HG03066 (cell line): ENCODE measurements around the gene FOXE3.
"Not testable (repeated sequence)": the region's sequence is repeated elsewhere in the genome, so short reads cannot be mapped to it uniquely, and the experiment has no call there.

Source experiments
- ATAC-seq: cut with Tn5 transposase; IDR thresholded peaks from one replicate; pipeline ENCODE4 v1.9.1; 2021; ENCODE audit warnings: low read depth; ENCODE audit not compliant: unreplicated experiment

The FOXE3 gene

GRCh38 chr1:47444562-47445465 is 28.7 kb downstream of the FOXE3 start:
- no peak for ATAC-seq

GRCh38 chr1:47445823-47446550 is 29.9 kb downstream of the FOXE3 start:
- no peak for ATAC-seq

- ATAC-seq: no peak
Measured at GRCh38 chr1:47448462-47449222, 32.6 kb downstream of the FOXE3 start.

- no peak for ATAC-seq
Measured at GRCh38 chr1:47449822-47450552, 33.9 kb downstream of the FOXE3 start.

GRCh38 chr1:47450606-47451005 is 34.5 kb downstream of the FOXE3 start:
- no peak for ATAC-seq

GRCh38 chr1:47452426-47452825 is 36.3 kb downstream of the FOXE3 start:
- no peak for ATAC-seq

- not testable (repeated sequence) for ATAC-seq
Measured at GRCh38 chr1:47453910-47454309, 37.8 kb downstream of the FOXE3 start.

- no peak for ATAC-seq
Measured at GRCh38 chr1:47456250-47456649, 40.2 kb downstream of the FOXE3 start.

- not testable (repeated sequence) for ATAC-seq
Measured at GRCh38 chr1:47457547-47457946, 41.5 kb downstream of the FOXE3 start.

- ATAC-seq: no peak
Measured at GRCh38 chr1:47459253-47459788, 43.2 kb downstream of the FOXE3 start.

GRCh38 chr1:47460040-47460439 is 44.0 kb downstream of the FOXE3 start:
- ATAC-seq: no peak

GRCh38 chr1:47460456-47460855 is 44.4 kb downstream of the FOXE3 start:
- ATAC-seq: no peak

GRCh38 chr1:47465605-47466004 is 49.5 kb downstream of the FOXE3 start:
- ATAC-seq: no peak
